ENCODE data around the gene RPS6KA4. TPM values are rescaled to one million over a fixed set of nuclear protein-coding genes. Genes with fewer than 3 reads are reported as not detected.

The RPS6KA4 gene
- total RNA-seq, 1 experiment from 2014 or later: 67.3 TPM

DNA sequence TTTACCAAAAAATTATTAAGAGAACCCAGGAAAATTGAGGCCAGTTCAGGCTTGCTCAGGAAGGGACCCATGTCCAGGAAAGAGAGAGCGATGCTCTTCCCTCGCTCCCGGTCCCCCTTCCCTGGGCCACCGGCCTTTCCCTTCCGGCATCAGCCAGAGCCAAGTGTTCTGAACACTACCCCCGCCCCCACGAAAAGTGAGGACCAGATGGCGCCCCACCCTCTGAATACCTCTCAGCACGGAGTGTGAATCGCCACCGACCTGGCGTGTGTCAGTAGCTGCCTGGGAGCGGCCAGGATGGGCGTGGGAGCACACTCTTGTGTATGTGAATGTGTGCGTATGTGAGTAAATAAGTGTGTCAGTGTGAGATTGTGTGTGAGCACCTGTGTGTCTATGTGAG lies 20.2 kb downstream of the RPS6KA4 start:
- no peak overlapping the region for H3K27ac ChIP-seq (ENCODE audit: low read depth, low read length)
- H3K9me2 ChIP-seq (ENCODE audit: insufficient read depth): no peaks in the 10 kb centered on the region
- ChIA-PET CTCF (no interaction called here), RAD21 (ENCODE audit: low non-redundant PET in 1 of 2, low total read pairs in 2 of 2, uncharacterized antibody in 2 of 2, unreplicated experiment in 2 of 2) (no interaction called here), POLR2A (no interaction called here)
- BruUV-seq (replicated peaks): no TSS peak
- intact Hi-C loops (cut with micrococcal nuclease): no loop called here
- H3K9ac ChIP-seq (ENCODE audit: low read length): no peak overlapping the region
- no peaks in the 10 kb centered on the region for H3K79me2 ChIP-seq (ENCODE audit: insufficient read depth, low read length)
- no peak overlapping the region for H2AFZ ChIP-seq (ENCODE audit: low read depth, low read length, poor library complexity, severe bottlenecking)
- ATAC-seq (no peak), DNase-seq (ENCODE audit: low read depth, low spot score) (no peak)
- H3K36me3 ChIP-seq (ENCODE audit: control insufficient read depth in 1 of 2, insufficient read depth in 2 of 2, low read length in 2 of 2): no peaks in the 10 kb centered on the region
- no peaks in the 10 kb centered on the region for H3K27me3 ChIP-seq (ENCODE audit: insufficient read depth, low read length)
- no peaks in the 10 kb centered on the region for H3K9me3 ChIP-seq (ENCODE audit: control insufficient read depth in 1 of 2, insufficient read depth in 1 of 2, low read depth in 1 of 2, low read length in 2 of 2)
- no peak overlapping the region for H3K4me3 ChIP-seq (replicated peaks in 1 of 2; ENCODE audit: low read depth in 1 of 2, low read length in 2 of 2)
- H3K4me2 ChIP-seq (ENCODE audit: low read length): no peak overlapping the region
- H4K20me1 ChIP-seq (ENCODE audit: insufficient read depth): no peaks in the 10 kb centered on the region
- TF ChIP-seq TCF7L2 (IDR thresholded peaks at IDR 0.05; ENCODE audit: borderline replicate concordance, extremely low read depth, insufficient read depth, insufficient read length) (no peak), POLR2AphosphoS5 (IDR thresholded peaks at IDR 0.05; ENCODE audit: low read depth, low read length) (no peak)
- peaks cover 4 to 10% of the 10 kb centered on the region in 2 experiments; a peak in 3 of 4 replicates for H3K4me1 ChIP-seq (ENCODE audit: control insufficient read depth in 1 of 2, insufficient read depth in 2 of 2, low read length in 2 of 2)

DNA sequence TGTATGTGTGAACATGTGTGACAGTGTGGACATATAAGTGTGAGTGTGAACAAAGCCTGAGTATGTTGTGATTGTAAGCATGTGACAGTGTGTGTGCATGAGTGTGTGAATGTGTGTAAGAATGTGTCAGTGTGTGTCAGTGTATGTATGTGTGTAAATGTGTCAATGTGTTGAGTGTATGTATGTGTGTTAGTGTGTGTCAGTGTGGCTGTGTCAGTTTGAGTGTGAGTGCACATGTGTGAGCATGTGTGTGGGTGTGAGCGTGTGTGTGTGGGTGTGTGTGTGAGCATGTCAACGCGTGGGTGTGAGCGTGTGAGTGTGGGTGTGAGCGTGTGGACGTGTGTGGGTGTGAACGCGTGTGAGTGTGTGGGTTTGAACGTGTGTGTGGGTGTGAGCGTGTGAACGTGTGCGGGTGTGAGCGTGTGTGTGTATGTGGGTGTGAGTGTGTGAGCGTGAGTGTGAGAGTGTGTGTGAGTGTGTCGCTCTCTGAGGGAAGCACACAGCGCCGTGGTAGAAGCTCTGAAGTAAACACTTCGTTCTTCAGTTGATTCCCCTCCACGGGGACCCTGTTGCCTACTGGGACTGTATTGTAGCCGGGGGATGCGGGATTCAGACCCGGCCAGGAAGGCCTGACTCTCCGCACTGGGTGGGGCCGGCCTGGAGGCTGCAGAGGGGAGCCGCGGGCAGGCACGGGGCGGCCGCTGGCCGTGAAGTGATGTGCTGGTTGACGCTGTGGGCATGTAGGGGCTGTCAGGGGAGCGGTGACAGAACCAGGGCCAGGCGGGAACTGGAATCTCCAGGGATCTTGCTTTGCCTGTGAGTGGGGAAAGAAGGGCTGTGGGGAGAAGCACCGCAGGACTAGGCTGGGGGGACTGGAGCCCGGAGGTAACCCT lies 21.1 kb downstream of the RPS6KA4 start:
- DNase-seq (ENCODE audit: low read depth, low spot score) (no peak), ATAC-seq (no peak)
- Histone ChIP-seq H3K27me3 (ENCODE audit: insufficient read depth, low read length) (no peaks in the 10 kb centered on the region), H3K27ac (ENCODE audit: low read depth, low read length) (no peak overlapping the region; the same call in 1 of the 2 replicates), H4K20me1 (ENCODE audit: insufficient read depth) (no peaks in the 10 kb centered on the region), H3K9ac (ENCODE audit: low read length) (no peak overlapping the region), H3K4me2 (ENCODE audit: low read length) (no peak overlapping the region), H3K9me2 (ENCODE audit: insufficient read depth) (no peaks in the 10 kb centered on the region), H3K79me2 (ENCODE audit: insufficient read depth, low read length) (no peaks in the 10 kb centered on the region), H3K4me3 (replicated peaks in 1 of 2; ENCODE audit: low read depth in 1 of 2, low read length in 2 of 2) (no peak overlapping the region), H3K36me3 (ENCODE audit: control insufficient read depth in 1 of 2, insufficient read depth in 2 of 2, low read length in 2 of 2) (no peaks in the 10 kb centered on the region), H3K9me3 (ENCODE audit: control insufficient read depth in 1 of 2, insufficient read depth in 1 of 2, low read depth in 1 of 2, low read length in 2 of 2) (no peaks in the 10 kb centered on the region), H3K4me1 (ENCODE audit: control insufficient read depth in 1 of 2, insufficient read depth in 2 of 2, low read length in 2 of 2) (peaks cover 8 to 19% of the 10 kb centered on the region in 2 experiments), H2AFZ (ENCODE audit: low read depth, low read length, poor library complexity, severe bottlenecking) (no peak overlapping the region)
- ChIA-PET RAD21 (ENCODE audit: low non-redundant PET in 1 of 2, low total read pairs in 2 of 2, uncharacterized antibody in 2 of 2, unreplicated experiment in 2 of 2) (no interaction called here), CTCF (no interaction called here), POLR2A (no interaction called here)
- intact Hi-C loops (cut with micrococcal nuclease): no loop called here
- BruUV-seq (replicated peaks): no TSS peak
- TF ChIP-seq FOSL1 (IDR thresholded peaks at IDR 0.05; ENCODE audit: low read depth) (no peak), ELF1 (IDR thresholded peaks at IDR 0.05; ENCODE audit: borderline replicate concordance, low read depth) (no peak), EGR1 (IDR thresholded peaks at IDR 0.05; ENCODE audit: low read depth) (no peak), EZH2phosphoT487 (IDR thresholded peaks at IDR 0.05; ENCODE audit: borderline replicate concordance) (no peak), ZFX (IDR thresholded peaks at IDR 0.05) (no peak), ZNF274 (IDR thresholded peaks at IDR 0.05; ENCODE audit: low read depth, low read length) (no peak), YY1 (IDR thresholded peaks at IDR 0.05; ENCODE audit: extremely low read depth, insufficient replicate concordance, low read depth, low read length) (no peak)
- TF ChIP-seq, protein P1, sequence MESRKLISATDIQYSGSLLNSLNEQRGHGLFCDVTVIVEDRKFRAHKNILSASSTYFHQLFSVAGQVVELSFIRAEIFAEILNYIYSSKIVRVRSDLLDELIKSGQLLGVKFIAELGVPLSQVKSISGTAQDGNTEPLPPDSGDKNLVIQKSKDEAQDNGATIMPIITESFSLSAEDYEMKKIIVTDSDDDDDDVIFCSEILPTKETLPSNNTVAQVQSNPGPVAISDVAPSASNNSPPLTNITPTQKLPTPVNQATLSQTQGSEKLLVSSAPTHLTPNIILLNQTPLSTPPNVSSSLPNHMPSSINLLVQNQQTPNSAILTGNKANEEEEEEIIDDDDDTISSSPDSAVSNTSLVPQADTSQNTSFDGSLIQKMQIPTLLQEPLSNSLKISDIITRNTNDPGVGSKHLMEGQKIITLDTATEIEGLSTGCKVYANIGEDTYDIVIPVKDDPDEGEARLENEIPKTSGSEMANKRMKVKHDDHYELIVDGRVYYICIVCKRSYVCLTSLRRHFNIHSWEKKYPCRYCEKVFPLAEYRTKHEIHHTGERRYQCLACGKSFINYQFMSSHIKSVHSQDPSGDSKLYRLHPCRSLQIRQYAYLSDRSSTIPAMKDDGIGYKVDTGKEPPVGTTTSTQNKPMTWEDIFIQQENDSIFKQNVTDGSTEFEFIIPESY (IDR thresholded peaks at IDR 0.05; ENCODE audit: extremely low read depth, insufficient replicate concordance, low read length): no peak

All from HCT116 (cell line).